Hepatocyte (in vitro differentiated cells): ENCODE measurements around the gene SHBG. TPM values are rescaled to one million over a fixed set of nuclear protein-coding genes. Genes with fewer than 3 reads are reported as not detected.

Experiments used
- DNase-seq: peaks from one replicate; pipeline ENCODE4 v3.0.0-alpha.2; 2016; ENCODE audit warnings: low spot score
- H2AFZ ChIP-seq: fragments of 200-600 bp; sonication (generic); 2 replicates; pipeline ENCODE4 v1.6.0; 2016; ENCODE audit warnings: antibody characterized with exemption, mild to moderate bottlenecking
- H3K27ac ChIP-seq: fragments of 200-600 bp; sonication (generic); 2 replicates; pipeline ENCODE4 v1.5.1; 2016; ENCODE audit warnings: mild to moderate bottlenecking
- H3K27me3 ChIP-seq: fragments of 200-600 bp; sonication (generic); 2 replicates; pipeline ENCODE4 v1.6.1; 2016
- H3K36me3 ChIP-seq: fragments of 200-600 bp; sonication (generic); replicated peaks from 2 replicates; pipeline ENCODE4 v1.5.1; 2016; ENCODE audit warnings: low read depth; ENCODE audit not compliant: insufficient read depth
- H3K4me1 ChIP-seq: fragments of 200-600 bp; sonication (generic); 2 replicates; pipeline ENCODE4 v1.5.1; 2016; ENCODE audit warnings: mild to moderate bottlenecking, moderate library complexity; ENCODE audit not compliant: insufficient read depth
- H3K4me2 ChIP-seq: fragments of 200-600 bp; sonication (generic); 2 replicates; pipeline ENCODE4 v1.6.0; 2016
- H3K4me3 ChIP-seq: fragments of 200-600 bp; sonication (generic); 2 replicates; pipeline ENCODE4 v1.5.1; 2016; ENCODE audit warnings: mild to moderate bottlenecking
- H3K79me2 ChIP-seq: fragments of 200-600 bp; sonication (generic); 2 replicates; pipeline ENCODE4 v1.6.0; 2017; ENCODE audit warnings: mild to moderate bottlenecking
- H3K9me2 ChIP-seq: fragments of 200-600 bp; sonication (generic); replicated peaks from 2 replicates; pipeline ENCODE4 v1.6.0; 2017; ENCODE audit warnings: mild to moderate bottlenecking; ENCODE audit not compliant: insufficient read depth
- H3K9me3 ChIP-seq: fragments of 200-600 bp; sonication (generic); 2 replicates; pipeline ENCODE4 v1.5.1; 2016; ENCODE audit warnings: low read depth, mild to moderate bottlenecking
- H4K20me1 ChIP-seq: fragments of 200-600 bp; sonication (generic); 2 replicates; pipeline ENCODE4 v1.6.0; 2016; ENCODE audit warnings: mild to moderate bottlenecking; ENCODE audit not compliant: insufficient read depth, poor library complexity, severe bottlenecking
- EZH2 ChIP-seq: fragments of 200-600 bp; sonication (generic); IDR thresholded peaks from 2 replicates; pipeline ENCODE4 v1.6.1; 2016; ENCODE audit warnings: antibody characterized with exemption, mild to moderate bottlenecking, borderline replicate concordance
- EZH2phosphoT487 ChIP-seq: fragments of 200-600 bp; sonication (generic); IDR thresholded peaks from one replicate; pipeline ENCODE4 v1.6.1; 2018; ENCODE audit warnings: antibody characterized with exemption, mild to moderate bottlenecking, low read depth, moderate library complexity; ENCODE audit not compliant: unreplicated experiment, severe bottlenecking
- WGBS: methylation state at CpG from one replicate; pipeline ENCODE4 v1.1.6; 2016; ENCODE audit warnings: low lambda C conversion rate; ENCODE audit errors: missing lambda C conversion rate; 5-methylcytosine and 5-hydroxymethylcytosine counted together
- polyA plus RNA-seq: library from polyadenylated mRNA; unstranded; fragments of >200 nt; fragmentation: Nextera tagmentation; extraction: Ambion mirVana; gene quantifications from 2 replicates; pipeline ENCODE4 v1.2.1, GENCODE V29; 2016
- total RNA-seq: library from RNA; depleted of rRNA; stranded (reverse); fragments of >200 nt; gene quantifications from 2 replicates; pipeline ENCODE4 v1.2.3, GENCODE V29; 2014
- TF ChIP-seq, protein P1 (sequence below): fragments of 200-600 bp; sonication (generic); IDR thresholded peaks from 2 replicates; pipeline ENCODE4 v1.5.1; 2016; ENCODE audit warnings: antibody characterized with exemption, mild to moderate bottlenecking; ENCODE audit not compliant: poor library complexity

SHBG gene
- total and polyA plus RNA-seq, 2 experiments from 2014 or later = 5.3 to 9.0 TPM

DNA sequence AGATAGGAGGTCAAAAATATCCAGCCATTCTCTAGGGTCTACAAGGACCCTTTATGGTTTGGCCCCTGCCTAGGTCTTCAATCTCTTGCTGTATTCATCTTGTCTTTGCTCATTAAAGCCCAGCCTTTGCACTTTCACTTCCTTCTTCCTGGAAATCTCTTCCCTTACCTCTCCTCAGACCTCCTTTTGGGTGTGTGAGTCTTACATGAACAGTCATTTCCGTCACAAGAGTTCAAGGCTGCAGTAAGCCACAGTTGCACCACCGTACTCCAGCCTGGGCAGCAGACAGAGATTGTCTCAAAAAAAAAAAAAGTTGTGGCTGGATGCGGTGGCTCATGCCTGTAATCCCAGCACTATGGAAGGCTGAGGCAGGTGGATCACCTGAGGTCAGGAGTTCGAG lies 14.8 kb downstream of the SHBG start:
- no peaks in the 10 kb centered on the region for H3K36me3 ChIP-seq
- H3K9me2 ChIP-seq = no peaks in the 10 kb centered on the region
- H3K27me3 ChIP-seq = peaks cover 6% of the 10 kb centered on the region
- H4K20me1 ChIP-seq = no peaks in the 10 kb centered on the region
- no peak overlapping the region for H2AFZ ChIP-seq
- H3K4me2 ChIP-seq = no peak overlapping the region
- 93% methylated on average over 4 of the region's 4 CpGs for WGBS
- TF ChIP-seq EZH2 (no peak), EZH2phosphoT487 (no peak)
- TF ChIP-seq, protein P1, sequence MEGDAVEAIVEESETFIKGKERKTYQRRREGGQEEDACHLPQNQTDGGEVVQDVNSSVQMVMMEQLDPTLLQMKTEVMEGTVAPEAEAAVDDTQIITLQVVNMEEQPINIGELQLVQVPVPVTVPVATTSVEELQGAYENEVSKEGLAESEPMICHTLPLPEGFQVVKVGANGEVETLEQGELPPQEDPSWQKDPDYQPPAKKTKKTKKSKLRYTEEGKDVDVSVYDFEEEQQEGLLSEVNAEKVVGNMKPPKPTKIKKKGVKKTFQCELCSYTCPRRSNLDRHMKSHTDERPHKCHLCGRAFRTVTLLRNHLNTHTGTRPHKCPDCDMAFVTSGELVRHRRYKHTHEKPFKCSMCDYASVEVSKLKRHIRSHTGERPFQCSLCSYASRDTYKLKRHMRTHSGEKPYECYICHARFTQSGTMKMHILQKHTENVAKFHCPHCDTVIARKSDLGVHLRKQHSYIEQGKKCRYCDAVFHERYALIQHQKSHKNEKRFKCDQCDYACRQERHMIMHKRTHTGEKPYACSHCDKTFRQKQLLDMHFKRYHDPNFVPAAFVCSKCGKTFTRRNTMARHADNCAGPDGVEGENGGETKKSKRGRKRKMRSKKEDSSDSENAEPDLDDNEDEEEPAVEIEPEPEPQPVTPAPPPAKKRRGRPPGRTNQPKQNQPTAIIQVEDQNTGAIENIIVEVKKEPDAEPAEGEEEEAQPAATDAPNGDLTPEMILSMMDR = no peak
- H3K79me2 ChIP-seq = no peaks in the 10 kb centered on the region
- H3K27ac ChIP-seq = no peak overlapping the region
- DNase-seq = no peak
- H3K4me3 ChIP-seq = no peak overlapping the region
- no peaks in the 10 kb centered on the region for H3K9me3 ChIP-seq
- H3K4me1 ChIP-seq = no peaks in the 10 kb centered on the region

DNA sequence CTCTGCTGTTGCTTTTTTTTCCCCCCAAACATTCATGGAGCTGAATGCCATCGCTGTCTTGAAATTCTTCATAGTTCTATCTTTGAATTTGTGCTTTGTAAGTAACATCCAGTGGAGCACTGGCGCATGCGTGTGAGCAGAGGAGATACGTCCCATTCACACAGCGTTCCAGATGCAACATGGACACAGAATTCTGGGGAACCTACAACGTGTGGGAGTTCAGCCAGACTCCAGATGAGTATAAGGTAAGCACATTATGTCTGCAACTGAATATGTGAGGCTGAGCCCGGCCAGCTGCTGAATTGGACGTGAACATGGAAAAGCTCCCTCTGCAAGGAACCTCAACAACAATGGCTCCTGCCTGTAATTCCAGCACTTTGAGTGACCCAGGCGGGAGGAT lies 16.5 kb downstream of the SHBG start:
- no peak for DNase-seq
- TF ChIP-seq EZH2phosphoT487 (no peak), EZH2 (no peak)
- TF ChIP-seq, protein P1 = no peak
- no peaks in the 10 kb centered on the region for H4K20me1 ChIP-seq
- no peak overlapping the region for H2AFZ ChIP-seq
- no peaks in the 10 kb centered on the region for H3K79me2 ChIP-seq
- H3K4me2 ChIP-seq = no peak overlapping the region
- H3K9me2 ChIP-seq = no peaks in the 10 kb centered on the region
- H3K27me3 ChIP-seq = peaks cover 14% of the 10 kb centered on the region
- no peaks in the 10 kb centered on the region for H3K36me3 ChIP-seq
- H3K27ac ChIP-seq = no peak overlapping the region
- H3K4me1 ChIP-seq = peaks cover 3% of the 10 kb centered on the region
- H3K9me3 ChIP-seq = no peaks in the 10 kb centered on the region
- 72% methylated on average over 9 of the region's 9 CpGs for WGBS
- no peak overlapping the region for H3K4me3 ChIP-seq

DNA sequence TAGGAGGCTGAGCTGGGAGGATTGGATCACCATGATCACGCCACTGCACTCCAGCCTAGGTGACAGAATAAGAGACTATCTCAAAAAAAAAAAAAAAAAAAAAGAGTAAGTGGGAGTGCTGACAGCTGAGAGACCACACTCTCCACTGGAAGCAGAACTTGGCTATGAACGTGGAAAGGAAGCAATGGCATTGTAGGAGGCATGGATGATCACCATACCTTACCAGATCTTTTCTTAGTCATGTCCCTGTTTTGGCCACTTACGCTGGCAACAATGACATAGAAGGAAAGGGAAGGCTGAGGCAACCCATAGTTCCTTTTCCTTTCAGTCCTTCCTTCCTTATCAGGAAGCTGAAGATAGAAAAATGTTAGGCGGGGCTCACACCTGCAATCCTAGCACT lies 17.1 kb downstream of the SHBG start:
- Histone ChIP-seq H2AFZ (no peak overlapping the region), H3K4me2 (no peak overlapping the region), H3K9me2 (no peaks in the 10 kb centered on the region), H4K20me1 (no peaks in the 10 kb centered on the region), H3K4me1 (peaks cover 5% of the 10 kb centered on the region), H3K79me2 (no peaks in the 10 kb centered on the region), H3K27me3 (peaks cover 19% of the 10 kb centered on the region), H3K36me3 (no peaks in the 10 kb centered on the region), H3K9me3 (no peaks in the 10 kb centered on the region), H3K4me3 (no peak overlapping the region), H3K27ac (no peak overlapping the region)
- 87% methylated on average over 4 of the region's 4 CpGs for WGBS
- TF ChIP-seq, protein P1 = no peak
- no peak for TF ChIP-seq EZH2
- no peak for TF ChIP-seq EZH2phosphoT487
- no peak for DNase-seq

DNA sequence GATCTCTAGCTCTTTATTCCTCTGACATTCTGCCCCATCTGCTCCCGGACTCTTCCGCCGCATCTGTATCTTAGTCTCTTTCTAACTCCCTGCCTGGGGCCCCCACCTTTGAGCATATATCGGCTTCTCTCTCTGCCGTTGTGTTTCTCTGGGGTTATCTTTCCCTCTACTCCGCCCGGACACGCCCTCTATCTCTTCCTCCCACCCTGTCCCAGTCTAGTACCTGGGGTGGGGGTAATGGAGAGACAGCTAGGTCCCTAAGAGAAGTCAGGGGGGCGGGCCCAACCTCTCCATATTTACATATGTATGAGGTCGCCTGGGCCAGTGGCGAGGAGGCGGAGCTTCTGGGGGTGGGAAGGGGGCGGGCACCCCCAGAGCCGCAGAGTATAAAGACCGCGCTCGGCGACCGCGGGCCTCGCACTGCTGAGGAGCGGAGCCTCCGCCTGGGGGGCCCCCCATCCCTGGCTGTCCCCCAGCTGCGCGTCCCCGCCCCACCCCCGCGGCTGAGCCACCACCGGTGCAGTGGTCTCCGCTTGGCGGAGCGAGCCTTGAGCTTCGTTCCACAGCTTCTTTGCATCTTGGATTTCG lies 20.7 kb downstream of the SHBG start, which contains the start of gene ATP1B2:
Gene ATP1B2 (plus strand): TSS at position 418 of the 588 bp plus-strand sequence. CDS start 593 bp downstream, outside the sequence.
- H3K4me1 ChIP-seq = peaks cover 5% of the 10 kb centered on the region
- no peaks in the 10 kb centered on the region for H4K20me1 ChIP-seq
- peak within 1 kb of the TSS; percentile 69 for H2AFZ ChIP-seq
- 2% methylated on average over 16 of the region's 34 CpGs for WGBS
- H3K9me3 ChIP-seq = no peaks in the 10 kb centered on the region
- H3K9me2 ChIP-seq = no peaks in the 10 kb centered on the region
- H3K4me2 ChIP-seq = peak within 1 kb of the TSS; percentile 99
- no peaks in the 10 kb centered on the region for H3K36me3 ChIP-seq
- H3K4me3 ChIP-seq = peak within 1 kb of the TSS; percentile 47
- peaks cover 33% of the 10 kb centered on the region for H3K27me3 ChIP-seq
- DNase-seq = peak; percentile 88
- TF ChIP-seq, protein P1 = no peak
- TF ChIP-seq EZH2 (no peak), EZH2phosphoT487 (no peak)
- no peaks in the 10 kb centered on the region for H3K79me2 ChIP-seq
- no peak within 1 kb of the TSS for H3K27ac ChIP-seq
